ENCODE results near the gene RBP3. TPM values are rescaled to one million over a fixed set of nuclear protein-coding genes. Genes with fewer than 3 reads are reported as not detected.
A peak's percentile ranks its signal among the peaks of the same experiment; 100 is the strongest.

Gene RBP3
- total RNA-seq, 1 donor from 2014 or later, result not detected

DNA sequence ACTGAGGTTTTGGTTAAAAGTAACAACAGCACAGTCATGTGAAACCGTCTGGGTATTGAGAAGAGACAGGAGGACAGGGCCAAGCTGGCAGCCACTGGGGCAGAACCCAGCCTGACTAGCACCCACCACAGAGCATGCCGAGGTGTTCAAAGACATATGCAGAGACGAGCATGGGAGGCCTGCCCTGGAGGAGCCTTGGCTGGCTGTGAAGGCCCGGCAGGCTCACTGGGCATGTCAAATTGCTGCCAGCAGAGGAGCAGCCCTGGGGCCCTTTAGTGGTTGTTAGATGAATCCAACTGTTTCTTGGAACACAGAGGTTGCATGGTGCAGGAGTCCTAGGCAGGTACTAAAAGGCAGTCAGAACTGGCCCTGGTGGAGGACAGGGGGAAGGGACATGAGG lies 30.9 kb upstream of the RBP3 start:
- H3K9me3 Mint-ChIP-seq, result peaks cover 3% of the 10 kb centered on the region
- Histone ChIP-seq H3K4me2 (no peak overlapping the region), H4K20me1 (ENCODE audit: low read depth) (no peaks in the 10 kb centered on the region), H3K36me3 (no peaks in the 10 kb centered on the region), H2AFZ (replicated peaks) (no peak overlapping the region), H3K4me1 (no peaks in the 10 kb centered on the region), H3K79me2 (ENCODE audit: low read depth) (no peaks in the 10 kb centered on the region), H3F3A (ENCODE audit: low read depth) (no peaks in the 10 kb centered on the region), H3K27me3 (no peaks in the 10 kb centered on the region), H3K9me3 (ENCODE audit: low read depth) (no peaks in the 10 kb centered on the region), H3K27ac (no peak overlapping the region), H3K4me3 (no peak overlapping the region), H3K9ac (no peak overlapping the region)
- peaks cover 1% of the 10 kb centered on the region for H3K36me3 Mint-ChIP-seq
- peak overlapping the region; percentile 15 for H3K27ac Mint-ChIP-seq
- no peak overlapping the region for H3K4me3 Mint-ChIP-seq
- peaks cover 11% of the 10 kb centered on the region for H3K4me1 Mint-ChIP-seq
- peaks cover 2% of the 10 kb centered on the region for H3K27me3 Mint-ChIP-seq (ENCODE audit: insufficient read depth, low read depth)
- TF ChIP-seq EZH2phosphoT487 (IDR thresholded peaks at IDR 0.05), result no peak
- TF ChIP-seq, protein P1, sequence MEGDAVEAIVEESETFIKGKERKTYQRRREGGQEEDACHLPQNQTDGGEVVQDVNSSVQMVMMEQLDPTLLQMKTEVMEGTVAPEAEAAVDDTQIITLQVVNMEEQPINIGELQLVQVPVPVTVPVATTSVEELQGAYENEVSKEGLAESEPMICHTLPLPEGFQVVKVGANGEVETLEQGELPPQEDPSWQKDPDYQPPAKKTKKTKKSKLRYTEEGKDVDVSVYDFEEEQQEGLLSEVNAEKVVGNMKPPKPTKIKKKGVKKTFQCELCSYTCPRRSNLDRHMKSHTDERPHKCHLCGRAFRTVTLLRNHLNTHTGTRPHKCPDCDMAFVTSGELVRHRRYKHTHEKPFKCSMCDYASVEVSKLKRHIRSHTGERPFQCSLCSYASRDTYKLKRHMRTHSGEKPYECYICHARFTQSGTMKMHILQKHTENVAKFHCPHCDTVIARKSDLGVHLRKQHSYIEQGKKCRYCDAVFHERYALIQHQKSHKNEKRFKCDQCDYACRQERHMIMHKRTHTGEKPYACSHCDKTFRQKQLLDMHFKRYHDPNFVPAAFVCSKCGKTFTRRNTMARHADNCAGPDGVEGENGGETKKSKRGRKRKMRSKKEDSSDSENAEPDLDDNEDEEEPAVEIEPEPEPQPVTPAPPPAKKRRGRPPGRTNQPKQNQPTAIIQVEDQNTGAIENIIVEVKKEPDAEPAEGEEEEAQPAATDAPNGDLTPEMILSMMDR (IDR thresholded peaks at IDR 0.05), result no peak
- TF ChIP-seq EZH2 (IDR thresholded peaks at IDR 0.05), result no peak
- DNase-seq (ENCODE audit: low spot score), result no peak

DNA sequence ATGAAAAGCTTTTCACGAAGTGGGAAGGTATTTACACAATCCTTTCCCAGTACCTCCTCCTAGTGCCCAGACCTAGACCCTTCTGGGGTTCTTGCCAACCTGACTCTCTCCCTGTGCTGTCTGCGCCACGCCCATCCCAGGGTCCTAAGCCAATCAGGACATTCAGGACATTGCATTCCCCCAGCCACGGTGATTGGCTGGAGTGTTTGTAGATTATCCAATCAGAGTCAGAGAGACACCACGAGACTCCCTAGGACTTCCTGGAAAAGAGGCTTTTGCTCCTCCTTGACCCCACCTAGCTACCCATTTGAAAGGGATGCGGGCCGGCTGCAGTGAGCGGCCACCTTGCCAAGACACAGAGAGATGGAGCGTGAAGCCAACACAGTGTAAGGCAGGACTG lies 29.5 kb upstream of the RBP3 start:
- Histone ChIP-seq H3K9me3 (ENCODE audit: low read depth) (no peaks in the 10 kb centered on the region), H3K4me2 (no peak overlapping the region), H3K4me3 (no peak overlapping the region), H3K9ac (no peak overlapping the region), H3K79me2 (ENCODE audit: low read depth) (no peaks in the 10 kb centered on the region), H4K20me1 (ENCODE audit: low read depth) (no peaks in the 10 kb centered on the region), H3K27me3 (no peaks in the 10 kb centered on the region), H3K36me3 (no peaks in the 10 kb centered on the region), H2AFZ (replicated peaks) (no peak overlapping the region), H3K27ac (no peak overlapping the region), H3F3A (ENCODE audit: low read depth) (no peaks in the 10 kb centered on the region), H3K4me1 (no peaks in the 10 kb centered on the region)
- no peak overlapping the region for H3K4me3 Mint-ChIP-seq
- peaks cover 2% of the 10 kb centered on the region for H3K27me3 Mint-ChIP-seq (ENCODE audit: insufficient read depth, low read depth)
- H3K27ac Mint-ChIP-seq, result peak overlapping the region; percentile 50
- TF ChIP-seq EZH2phosphoT487 (IDR thresholded peaks at IDR 0.05) (no peak), EZH2 (IDR thresholded peaks at IDR 0.05) (no peak)
- TF ChIP-seq, protein P1 (IDR thresholded peaks at IDR 0.05), result no peak
- peaks cover 14% of the 10 kb centered on the region for H3K4me1 Mint-ChIP-seq
- peaks cover 3% of the 10 kb centered on the region for H3K9me3 Mint-ChIP-seq
- H3K36me3 Mint-ChIP-seq, result peaks cover 1% of the 10 kb centered on the region
- no peak for DNase-seq (ENCODE audit: low spot score)

DNA sequence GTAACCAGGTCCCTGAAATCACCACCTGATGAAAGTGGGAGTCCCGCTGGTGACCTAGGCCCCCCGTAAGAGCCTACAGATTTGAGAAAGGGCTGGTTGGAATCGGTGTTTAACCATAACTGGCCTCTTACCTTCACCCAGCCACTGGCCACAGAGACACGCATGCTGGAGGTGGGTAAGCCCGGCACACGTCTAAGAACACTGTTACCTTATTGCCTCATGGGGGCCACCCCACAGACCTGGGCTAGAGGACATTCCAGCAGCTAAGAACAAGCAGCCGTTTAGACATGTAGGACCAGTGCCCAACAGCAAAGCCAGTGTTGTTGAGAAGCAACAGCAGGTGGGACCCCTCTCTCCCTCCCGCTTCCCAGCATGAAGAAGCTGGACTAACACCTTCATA lies 28.4 kb upstream of the RBP3 start:
- no peaks in the 10 kb centered on the region for H4K20me1 ChIP-seq (ENCODE audit: low read depth)
- no peaks in the 10 kb centered on the region for H3F3A ChIP-seq (ENCODE audit: low read depth)
- TF ChIP-seq EZH2 (IDR thresholded peaks at IDR 0.05) (no peak), EZH2phosphoT487 (IDR thresholded peaks at IDR 0.05) (no peak)
- TF ChIP-seq, protein P1 (IDR thresholded peaks at IDR 0.05), result no peak
- H3K4me3 ChIP-seq, result no peak overlapping the region
- Mint-ChIP-seq H3K4me3 (no peak overlapping the region), H3K27me3 (ENCODE audit: insufficient read depth, low read depth) (peaks cover 2% of the 10 kb centered on the region), H3K36me3 (peaks cover 1% of the 10 kb centered on the region), H3K27ac (no peak overlapping the region), H3K4me1 (peaks cover 14% of the 10 kb centered on the region), H3K9me3 (peaks cover 3% of the 10 kb centered on the region)
- H3K4me1 ChIP-seq, result no peaks in the 10 kb centered on the region
- no peak overlapping the region for H2AFZ ChIP-seq (replicated peaks)
- no peaks in the 10 kb centered on the region for H3K36me3 ChIP-seq
- H3K27me3 ChIP-seq, result no peaks in the 10 kb centered on the region
- H3K9ac ChIP-seq, result no peak overlapping the region
- no peak for DNase-seq (ENCODE audit: low spot score)
- H3K27ac ChIP-seq, result no peak overlapping the region
- no peaks in the 10 kb centered on the region for H3K79me2 ChIP-seq (ENCODE audit: low read depth)
- H3K4me2 ChIP-seq, result no peak overlapping the region
- no peaks in the 10 kb centered on the region for H3K9me3 ChIP-seq (ENCODE audit: low read depth)
